IPS-11a (cell line): Measurements from ENCODE around the gene CADPS2.

Experiments used
- H3K4me3 ChIP-seq: one replicate; pipeline ENCODE4 v1.5.1; 2013; ENCODE audit warnings: low read depth, low read length, control low read depth

Gene CADPS2

GRCh38 chr7:122407195-122407594 is 479.1 kb downstream of the CADPS2 start:
- no peak overlapping the region for H3K4me3 ChIP-seq

GRCh38 chr7:122403113-122403512 is 483.1 kb downstream of the CADPS2 start:
- no peak overlapping the region for H3K4me3 ChIP-seq

DNA sequence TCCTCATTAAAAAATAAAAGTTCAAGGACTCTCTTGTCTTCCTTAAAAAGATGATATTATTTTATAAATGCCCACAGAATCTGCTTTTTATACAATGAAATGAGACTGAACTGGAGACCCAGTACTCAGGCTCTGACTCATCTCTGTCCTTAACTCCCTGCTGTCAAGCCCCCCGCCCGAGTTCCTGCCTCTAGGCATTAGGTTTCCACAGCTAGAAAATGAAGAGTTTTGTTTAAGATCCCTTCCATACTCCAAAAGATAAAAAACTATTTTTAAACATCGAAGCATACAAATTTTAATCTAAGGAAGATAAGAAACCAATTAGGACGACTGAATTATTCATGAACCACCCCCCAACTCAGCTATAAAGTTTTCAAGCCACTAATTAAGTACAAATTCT is 484.0 kb downstream of the CADPS2 start:
- H3K4me3 ChIP-seq: no peak overlapping the region

DNA sequence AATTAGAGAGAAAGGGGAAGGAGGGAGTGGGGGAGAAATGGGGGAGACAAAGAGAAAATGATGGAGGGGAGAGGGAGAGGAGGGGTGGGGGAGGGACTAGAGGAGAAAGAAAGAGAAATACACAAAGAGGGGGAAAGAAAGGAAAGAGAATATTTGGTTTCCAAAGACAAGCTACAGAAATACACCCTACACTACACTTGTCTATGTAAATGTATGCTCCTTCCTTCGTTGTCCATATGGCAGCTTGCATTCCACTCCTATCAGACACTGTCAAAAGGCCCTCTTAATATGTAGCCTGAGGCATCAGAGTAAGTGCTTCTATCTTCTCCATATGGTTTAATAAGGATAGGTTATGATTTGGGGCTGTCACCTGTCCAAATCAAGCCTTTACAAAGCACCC is 488.9 kb downstream of the CADPS2 start:
- H3K4me3 ChIP-seq: no peak overlapping the region

- H3K4me3 ChIP-seq: no peak overlapping the region
These were observed 491.7 kb downstream of the CADPS2 start for GRCh38 chr7:122394512-122394911.

- no peak overlapping the region for H3K4me3 ChIP-seq
These were observed 501.7 kb downstream of the CADPS2 start for GRCh38 chr7:122384528-122384927.

DNA sequence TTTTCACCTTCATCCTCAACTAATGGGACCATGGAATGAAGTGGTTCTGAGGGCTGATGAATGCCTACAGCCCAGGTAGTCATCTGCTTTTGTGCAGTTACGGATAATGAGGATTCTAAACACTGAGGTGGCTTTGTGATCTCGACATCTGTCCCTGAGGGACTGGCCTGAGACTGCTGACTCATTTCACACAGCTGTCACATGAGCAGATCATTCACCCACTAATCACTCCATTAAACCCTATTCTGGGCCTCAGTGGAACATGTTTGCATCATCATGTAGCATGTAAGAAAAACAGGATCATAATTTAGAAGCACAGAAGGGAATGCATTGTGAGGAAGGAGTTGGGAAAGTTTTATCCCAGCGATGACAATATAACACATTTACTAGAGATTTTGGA is 502.3 kb downstream of the CADPS2 start:
- H3K4me3 ChIP-seq: no peak overlapping the region

DNA sequence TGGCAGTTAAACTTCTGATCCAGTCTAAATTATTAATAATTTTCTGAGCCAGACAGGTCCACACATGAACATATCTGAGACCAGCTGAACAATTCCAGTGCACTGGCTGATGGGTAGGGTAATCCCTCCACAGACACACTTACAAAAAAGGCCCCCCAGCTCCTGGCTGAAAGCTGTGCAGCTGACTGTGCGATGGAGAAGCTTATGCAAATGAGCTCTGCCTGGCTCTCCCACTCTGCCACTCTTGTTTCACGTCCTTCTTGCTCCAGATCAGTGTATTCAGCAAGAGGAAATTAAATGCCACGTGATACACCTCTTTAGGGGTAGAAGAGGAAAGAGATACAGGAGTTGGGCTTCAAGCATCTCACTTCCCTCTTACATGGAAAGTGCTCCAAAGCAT is 505.3 kb downstream of the CADPS2 start:
- H3K4me3 ChIP-seq: no peak overlapping the region

DNA sequence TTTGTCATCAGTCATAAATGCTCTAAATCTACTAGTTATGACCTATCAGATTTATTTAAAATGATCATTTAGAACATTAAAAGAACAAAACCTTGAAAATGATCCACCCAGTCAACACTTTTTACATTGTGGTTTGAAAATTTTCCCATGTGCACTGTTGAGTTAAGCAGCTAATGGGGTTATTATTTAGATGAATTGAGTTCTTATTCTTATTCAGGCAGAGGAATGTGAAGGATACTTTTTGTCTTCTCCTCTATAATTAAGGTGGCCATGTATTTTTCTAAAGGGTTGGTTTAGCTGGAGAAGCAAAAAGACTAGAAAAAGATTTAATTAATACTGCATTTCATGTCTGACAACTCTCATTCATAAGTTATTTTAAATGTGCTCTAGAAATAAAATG is 506.8 kb downstream of the CADPS2 start:
- no peak overlapping the region for H3K4me3 ChIP-seq

GRCh38 chr7:122369756-122370155 is 516.5 kb downstream of the CADPS2 start:
- no peak overlapping the region for H3K4me3 ChIP-seq

DNA sequence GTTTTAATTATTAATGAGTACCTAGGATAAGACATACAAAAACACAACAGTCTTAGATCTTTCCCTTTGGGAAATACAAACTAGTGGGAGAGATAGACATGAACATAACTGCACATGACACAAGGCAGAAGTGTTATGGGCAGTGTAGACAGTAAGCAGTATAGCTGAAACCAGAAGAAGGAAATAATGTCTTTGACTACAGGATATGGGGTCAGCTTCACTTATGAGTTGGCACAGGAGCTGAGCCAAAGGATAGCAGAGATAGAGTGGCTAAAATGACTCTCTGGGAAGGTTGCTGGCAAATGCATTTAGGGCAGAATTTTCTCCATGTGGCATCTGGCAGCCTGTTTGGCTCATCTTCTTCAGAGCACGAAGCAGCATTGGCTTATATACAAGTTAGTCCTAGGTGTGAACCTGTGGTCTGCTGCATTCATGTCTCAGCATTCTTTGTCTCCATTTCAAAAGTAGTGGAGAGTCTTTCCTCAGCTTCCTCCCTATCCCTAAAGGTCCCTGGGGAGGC is 521.4 kb downstream of the CADPS2 start:
- no peak overlapping the region for H3K4me3 ChIP-seq

GRCh38 chr7:122363144-122363543 is 523.1 kb downstream of the CADPS2 start:
- no peak overlapping the region for H3K4me3 ChIP-seq

- H3K4me3 ChIP-seq: no peak overlapping the region
These were observed 523.8 kb downstream of the CADPS2 start for GRCh38 chr7:122362473-122362872.

GRCh38 chr7:122354656-122355055 is 531.6 kb downstream of the CADPS2 start:
- H3K4me3 ChIP-seq: no peak overlapping the region

DNA sequence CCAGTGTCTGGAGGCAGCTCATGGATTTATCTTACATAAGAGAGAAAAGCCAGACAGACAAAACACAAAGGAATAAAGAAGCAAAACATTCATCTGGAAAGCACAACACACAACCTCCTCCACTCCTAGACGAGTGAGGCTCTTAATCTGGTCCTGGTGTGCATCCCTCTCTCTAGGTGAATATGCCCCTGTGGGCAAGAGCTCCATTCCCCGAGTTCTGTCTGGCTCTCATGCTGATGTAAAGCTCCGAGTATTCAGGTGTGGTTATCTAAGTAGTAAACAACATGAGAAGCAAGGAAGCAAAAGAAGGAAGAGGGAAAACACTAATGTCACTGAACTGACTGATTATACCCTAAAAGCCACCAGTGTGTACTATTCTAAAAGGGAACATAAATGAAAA is 533.8 kb downstream of the CADPS2 start:
- H3K4me3 ChIP-seq: no peak overlapping the region

GRCh38 chr7:122350701-122351100 is 535.6 kb downstream of the CADPS2 start:
- H3K4me3 ChIP-seq: no peak overlapping the region

- H3K4me3 ChIP-seq: no peak overlapping the region
These were observed 542.0 kb downstream of the CADPS2 start for GRCh38 chr7:122344303-122344620.

DNA sequence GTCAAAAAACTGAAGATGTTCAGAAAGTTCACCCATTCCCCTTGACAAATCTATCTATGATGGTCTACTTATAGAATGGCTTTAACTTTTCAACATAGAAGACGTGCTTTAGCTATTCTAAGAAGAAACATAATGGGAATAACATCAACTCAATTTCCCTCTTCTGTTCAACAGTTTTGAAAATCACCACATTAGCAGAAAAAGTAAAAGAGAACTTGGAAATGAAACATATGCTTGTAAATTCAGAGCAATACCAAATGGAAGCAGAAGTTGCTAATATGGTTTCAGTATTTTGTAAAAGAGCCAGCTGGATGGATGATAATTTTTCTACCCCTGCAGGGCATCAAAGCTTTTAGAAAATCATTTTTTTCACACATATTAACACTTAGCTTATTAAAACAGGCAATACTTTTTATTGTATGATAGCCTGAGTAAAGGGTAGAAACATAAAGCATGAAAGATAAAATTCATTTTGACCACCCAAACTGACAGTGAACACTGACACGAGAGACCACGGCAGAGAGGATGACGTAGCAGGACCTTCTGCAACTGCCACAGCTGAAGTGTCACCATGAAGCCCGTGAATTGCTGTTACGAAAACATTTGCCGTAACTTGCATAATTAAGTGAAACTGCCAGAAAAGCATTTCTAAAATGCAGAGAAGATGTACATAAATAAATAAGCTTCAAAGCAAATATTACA is 542.5 kb downstream of the CADPS2 start:
- no peak overlapping the region for H3K4me3 ChIP-seq

DNA sequence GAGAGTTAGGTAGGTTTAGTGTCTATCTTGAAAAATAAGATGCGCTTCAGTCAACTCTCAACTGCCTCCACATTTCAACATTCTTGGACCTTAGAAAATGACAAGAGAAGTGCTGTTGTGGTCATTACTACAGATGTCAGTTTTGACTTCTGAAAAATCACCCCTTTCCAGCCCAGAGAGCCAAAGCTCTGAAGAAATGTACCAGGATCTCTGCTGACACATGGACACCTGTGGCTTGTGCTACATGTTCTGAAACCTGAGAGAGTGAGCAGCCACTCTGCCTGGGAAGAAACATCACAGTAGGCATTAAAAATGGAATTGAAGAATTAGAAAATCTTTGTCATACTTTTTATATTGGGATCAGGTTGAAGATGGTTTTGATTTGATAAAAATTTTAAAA is 545.8 kb downstream of the CADPS2 start:
- no peak overlapping the region for H3K4me3 ChIP-seq

DNA sequence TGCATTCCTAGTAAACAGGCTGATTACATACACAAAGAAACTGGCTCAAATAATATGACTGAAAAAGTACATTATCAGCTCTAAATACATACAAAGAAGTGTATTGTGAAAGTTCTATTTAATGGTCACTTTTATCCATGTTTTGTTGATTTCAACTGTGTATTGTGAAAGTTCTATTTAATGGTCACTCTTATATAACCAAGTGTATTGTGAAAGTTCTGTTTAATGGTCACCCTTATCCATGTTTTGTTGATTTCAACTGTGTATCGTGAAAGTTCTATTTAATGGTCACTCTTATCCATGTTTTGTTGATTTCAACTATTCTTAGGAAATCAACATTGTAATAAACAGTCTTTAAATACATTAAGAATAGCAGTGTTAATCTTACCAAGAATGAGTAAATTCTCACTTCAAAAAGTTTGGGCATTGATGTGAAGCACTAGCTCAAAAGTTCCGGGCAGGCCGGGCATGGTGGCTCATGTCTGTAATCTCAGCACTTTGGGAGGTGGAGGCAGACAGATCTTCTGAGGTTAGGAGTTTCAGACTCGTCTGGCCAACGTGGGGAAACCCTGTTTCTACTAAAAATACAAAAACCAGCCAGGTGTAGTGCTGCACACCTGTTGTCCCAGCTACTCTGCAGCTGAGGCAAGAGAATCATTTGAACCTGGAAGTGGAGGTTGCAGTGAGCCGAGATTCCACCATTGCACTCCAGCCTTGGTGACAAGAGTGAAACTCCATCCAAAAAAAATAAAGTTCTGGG is 546.9 kb downstream of the CADPS2 start:
- no peak overlapping the region for H3K4me3 ChIP-seq

- no peak overlapping the region for H3K4me3 ChIP-seq
These were observed 549.2 kb downstream of the CADPS2 start for GRCh38 chr7:122337011-122337410.

DNA sequence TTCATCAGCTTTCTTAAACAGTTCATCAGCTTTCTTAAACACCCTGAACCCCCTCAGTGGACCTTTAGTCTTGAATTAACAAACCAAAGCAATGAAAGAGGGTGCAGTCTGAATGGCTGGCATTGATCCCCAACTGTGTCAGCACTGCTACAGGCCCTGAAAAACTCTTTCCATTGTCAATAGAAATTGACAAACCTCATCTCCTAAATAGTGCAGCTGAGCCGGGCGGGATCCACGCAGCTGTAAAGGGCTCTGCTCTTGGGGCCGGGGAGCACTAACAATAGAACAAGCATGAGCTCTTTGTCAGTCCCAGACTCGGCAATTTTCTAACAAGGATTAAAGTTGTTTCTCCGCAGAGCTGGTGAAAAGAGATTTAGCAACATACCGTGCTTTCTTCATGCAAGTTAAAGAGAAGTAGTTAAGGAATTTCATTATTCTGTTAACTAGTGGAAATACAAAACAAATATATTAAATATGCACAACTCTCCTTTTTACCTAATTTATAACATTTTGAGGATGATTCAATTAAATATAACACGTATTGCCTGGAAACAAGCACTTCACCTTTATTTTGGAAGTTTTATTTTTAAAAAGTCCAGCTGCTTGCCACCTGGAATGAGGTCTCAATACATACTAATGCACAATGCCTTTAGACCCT is 557.0 kb downstream of the CADPS2 start:
- H3K4me3 ChIP-seq: no peak overlapping the region
